AG04449 (cell line): ENCODE measurements around the gene KCNJ1.

Experiments used
- CTCF ChIA-PET: fragments of 350-600 bp; formaldehyde crosslinking; extraction: SDS; loops from one replicate; lab custom pipeline; 2021; ENCODE audit warnings: antibody characterized with exemption; lab: Yijun Ruan, JAX
- POLR2A ChIA-PET: fragments of 400-600, 350-600 bp; formaldehyde crosslinking; extraction: SDS; loops from one replicate; lab custom pipeline; 2020; ENCODE audit warnings: antibody characterized with exemption, inconsistent platforms; lab: Yijun Ruan, JAX
- DNase-seq: peaks from one replicate; pipeline ENCODE4 v3.0.0-alpha.2; 2010; ENCODE audit warnings: low read depth, low spot score
- H3K4me3 ChIP-seq: 2 replicates; pipeline ENCODE4 v1.5.1; 2011; ENCODE audit warnings: low read depth, mild to moderate bottlenecking, control low read depth, low read length
- TF ChIP-seq, protein P1 (sequence below): IDR thresholded peaks from one replicate; pipeline ENCODE4 v1.5.1; 2011; ENCODE audit warnings: mild to moderate bottlenecking, moderate library complexity, low read length, control low read depth, inconsistent platforms; ENCODE audit not compliant: insufficient read depth; ENCODE audit errors: missing control alignments

KCNJ1 gene

DNA sequence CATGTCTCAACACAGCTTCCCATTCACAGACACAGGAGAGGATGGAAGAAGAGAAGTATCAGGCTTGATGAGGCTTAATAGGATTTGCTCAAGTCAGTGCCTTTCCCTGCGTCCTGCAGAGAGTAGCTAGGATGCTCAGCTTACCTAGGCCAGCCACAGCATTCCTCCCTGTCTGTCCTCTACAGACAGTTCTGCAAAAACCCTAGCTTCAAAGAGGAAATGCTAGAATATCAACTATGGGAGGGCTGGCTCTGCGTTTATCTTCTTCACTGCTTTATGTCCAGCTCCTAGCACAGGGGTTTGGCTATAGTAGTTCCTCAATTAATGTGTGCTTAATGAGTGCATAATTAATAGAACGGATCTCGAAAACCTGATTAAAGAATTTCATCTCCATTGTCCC is 40.5 kb upstream of the KCNJ1 start:
- ChIA-PET CTCF (interaction anchor here (1.1 to 5.2 kb wide), 7 partner anchors 10 to 77 kb away, joined by 3 to 50 read pairs (median 12); no protein-coding TSS in a partner anchor), POLR2A (no interaction called here)
- DNase-seq, result no peak
- TF ChIP-seq, protein P1, sequence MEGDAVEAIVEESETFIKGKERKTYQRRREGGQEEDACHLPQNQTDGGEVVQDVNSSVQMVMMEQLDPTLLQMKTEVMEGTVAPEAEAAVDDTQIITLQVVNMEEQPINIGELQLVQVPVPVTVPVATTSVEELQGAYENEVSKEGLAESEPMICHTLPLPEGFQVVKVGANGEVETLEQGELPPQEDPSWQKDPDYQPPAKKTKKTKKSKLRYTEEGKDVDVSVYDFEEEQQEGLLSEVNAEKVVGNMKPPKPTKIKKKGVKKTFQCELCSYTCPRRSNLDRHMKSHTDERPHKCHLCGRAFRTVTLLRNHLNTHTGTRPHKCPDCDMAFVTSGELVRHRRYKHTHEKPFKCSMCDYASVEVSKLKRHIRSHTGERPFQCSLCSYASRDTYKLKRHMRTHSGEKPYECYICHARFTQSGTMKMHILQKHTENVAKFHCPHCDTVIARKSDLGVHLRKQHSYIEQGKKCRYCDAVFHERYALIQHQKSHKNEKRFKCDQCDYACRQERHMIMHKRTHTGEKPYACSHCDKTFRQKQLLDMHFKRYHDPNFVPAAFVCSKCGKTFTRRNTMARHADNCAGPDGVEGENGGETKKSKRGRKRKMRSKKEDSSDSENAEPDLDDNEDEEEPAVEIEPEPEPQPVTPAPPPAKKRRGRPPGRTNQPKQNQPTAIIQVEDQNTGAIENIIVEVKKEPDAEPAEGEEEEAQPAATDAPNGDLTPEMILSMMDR, result no peak
- H3K4me3 ChIP-seq, result no peak overlapping the region

DNA sequence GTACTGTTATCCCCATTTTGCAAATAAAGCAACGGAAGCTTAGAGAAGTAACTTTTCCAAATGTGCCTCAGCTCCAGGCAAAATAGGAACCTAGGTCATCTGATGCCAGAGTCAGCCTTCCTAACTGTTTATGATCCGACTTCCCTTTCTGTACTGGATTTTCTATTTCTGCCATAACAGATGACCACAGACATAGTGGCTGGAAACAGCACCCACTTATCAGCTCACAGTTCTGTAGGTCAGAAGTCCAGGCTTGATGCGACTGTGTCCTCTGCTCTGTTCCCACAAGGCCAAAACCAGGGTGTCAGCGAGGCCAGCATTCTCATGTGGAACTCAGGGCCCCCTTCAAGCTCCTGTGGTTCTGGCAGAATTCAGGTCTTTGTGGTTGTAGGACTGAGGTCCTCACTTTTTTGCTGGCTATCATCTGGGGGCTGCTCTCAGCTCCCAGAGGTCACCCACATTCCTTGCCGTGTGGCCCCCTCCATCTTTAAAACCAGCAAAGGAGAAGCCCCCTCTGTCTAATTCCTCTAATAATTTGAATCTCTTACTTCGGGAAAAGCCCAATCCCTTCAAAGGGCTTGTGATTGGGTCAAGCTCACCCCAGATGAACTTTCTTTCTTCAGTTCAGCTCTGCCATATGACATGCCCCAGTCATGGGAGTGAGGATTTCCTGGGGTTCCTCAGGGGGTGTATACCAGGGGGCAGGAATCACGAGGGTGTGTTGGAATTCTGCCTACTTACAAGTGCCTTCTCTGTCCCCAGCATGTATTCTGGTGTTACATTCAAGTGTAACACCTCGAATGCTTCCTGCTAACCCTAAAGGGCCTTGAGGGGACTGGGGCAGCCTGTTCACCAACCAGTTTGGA is 39.3 kb upstream of the KCNJ1 start:
- H3K4me3 ChIP-seq, result peak overlapping the region; percentile 60
- POLR2A ChIA-PET, result interaction anchor here (0.5 kb wide), 1 partner anchor 1164 kb away, joined by 3 read pairs; no protein-coding TSS in a partner anchor
- TF ChIP-seq, protein P1, result no peak
- CTCF ChIA-PET, result interaction anchor here (0.9 to 5.2 kb wide), 17 partner anchors 9 to 749 kb away, joined by 3 to 50 read pairs (median 5); partner anchors contain the start of gene KCNJ5
- no peak for DNase-seq

DNA sequence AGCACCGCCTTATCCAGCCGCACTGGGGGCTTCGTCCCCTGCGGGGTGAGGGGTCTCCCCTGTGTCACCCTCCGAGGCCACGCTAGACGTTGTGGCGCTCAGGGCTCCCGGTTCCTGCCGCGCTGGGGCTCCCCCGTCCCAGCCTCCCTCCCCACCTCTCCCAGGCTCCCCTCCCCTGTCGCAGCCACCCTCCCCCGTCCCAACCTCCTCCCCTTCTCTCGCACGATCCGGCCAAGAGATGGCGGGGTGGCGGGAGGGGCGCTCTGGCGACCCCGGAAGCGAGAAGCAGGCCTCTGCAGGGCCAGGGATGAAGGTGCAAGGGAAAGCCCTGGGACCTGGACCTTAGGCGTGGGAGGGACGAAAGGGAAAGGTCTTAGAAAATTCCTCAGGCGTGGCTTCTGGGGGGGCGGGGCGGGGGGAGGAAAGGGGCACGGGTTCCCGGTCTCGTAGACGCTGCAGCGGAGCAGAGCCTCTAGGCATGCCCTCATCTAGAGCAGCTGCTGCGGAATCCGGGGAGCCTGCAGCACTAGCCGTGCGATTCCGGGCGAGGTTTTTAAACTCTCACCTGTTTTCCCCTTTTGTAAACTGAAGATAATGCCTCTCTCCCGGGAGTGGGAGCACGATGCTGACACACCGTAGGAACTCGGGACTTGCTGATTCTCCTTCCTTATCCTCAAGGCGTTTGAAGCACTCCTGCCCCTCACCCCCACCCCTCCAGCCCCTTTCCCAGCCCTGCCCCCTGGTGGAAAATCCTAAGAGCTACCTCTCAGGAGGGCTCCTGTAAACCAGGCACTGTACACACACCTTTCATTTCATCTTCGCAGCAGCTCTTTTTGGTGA is 38.5 kb upstream of the KCNJ1 start:
- no peak for DNase-seq
- peak overlapping the region; percentile 60 for H3K4me3 ChIP-seq
- CTCF ChIA-PET, result interaction anchor here (0.9 to 5.2 kb wide), 19 partner anchors 9 to 748 kb away, joined by 3 to 50 read pairs (median 5); partner anchors contain the start of gene KCNJ5
- POLR2A ChIA-PET, result interaction anchor here (0.5 kb wide), 1 partner anchor 1165 kb away, joined by 3 read pairs; no protein-coding TSS in a partner anchor
- TF ChIP-seq, protein P1, result peak; percentile 29

DNA sequence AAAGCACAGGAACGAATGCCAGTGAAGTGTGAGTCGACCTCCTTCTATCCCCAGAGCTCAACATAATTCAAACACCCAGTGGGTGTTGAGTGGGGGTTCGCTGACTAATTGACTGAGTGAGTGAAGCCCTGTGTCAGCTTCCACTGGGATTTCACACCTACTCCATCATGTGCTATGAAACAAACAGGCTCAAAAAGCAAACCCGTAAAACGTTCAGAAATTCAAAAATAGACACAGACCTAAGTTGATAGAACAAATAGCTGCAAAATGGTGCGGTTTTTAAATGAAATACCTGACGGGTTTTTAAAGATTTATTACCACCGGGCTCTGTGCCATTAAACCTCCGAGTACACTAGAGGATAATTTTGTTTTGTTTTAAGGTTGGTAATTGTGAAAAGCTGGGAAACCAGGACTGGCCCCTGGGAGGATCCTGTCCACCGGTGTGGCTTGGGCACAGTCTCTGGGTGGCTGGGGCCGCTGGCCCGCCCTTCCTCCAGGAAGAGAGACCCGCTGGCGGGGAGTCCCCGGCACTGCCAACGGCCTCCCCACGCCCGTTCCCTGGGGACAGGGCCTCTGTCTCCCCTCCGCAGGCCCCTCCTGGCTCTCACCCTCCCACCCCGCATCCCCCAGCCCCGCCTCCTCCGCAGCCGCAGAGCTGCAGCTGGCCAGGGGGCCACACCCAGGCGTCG is 37.7 kb upstream of the KCNJ1 start:
- DNase-seq, result no peak
- ChIA-PET POLR2A (no interaction called here), CTCF (interaction anchor here (1.1 to 4.4 kb wide), 10 partner anchors 10 to 747 kb away, joined by 3 to 44 read pairs (median 6); partner anchors contain the start of gene KCNJ5)
- H3K4me3 ChIP-seq, result peak overlapping the region; percentile 60
- TF ChIP-seq, protein P1, result no peak

DNA sequence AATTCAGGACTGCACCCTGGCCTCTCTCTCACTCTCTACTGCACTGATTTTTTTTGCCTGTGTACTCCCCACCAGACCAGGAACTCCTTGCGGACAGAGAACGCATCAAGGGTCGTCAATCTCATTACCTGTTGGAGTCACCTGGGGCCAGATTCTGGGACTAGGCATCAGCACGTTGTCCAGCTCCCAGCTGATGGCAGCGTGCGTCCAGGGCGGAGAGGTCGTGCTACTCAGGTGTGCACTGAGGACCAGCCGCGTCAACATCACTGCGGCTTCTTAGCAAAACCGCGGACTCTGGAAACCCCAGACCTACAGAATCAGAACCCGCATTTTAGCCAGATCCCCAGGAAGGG is 37.2 kb upstream of the KCNJ1 start:
- TF ChIP-seq, protein P1, result no peak
- DNase-seq, result no peak
- POLR2A ChIA-PET, result no interaction called here
- H3K4me3 ChIP-seq, result no peak overlapping the region
- CTCF ChIA-PET, result interaction anchor here (1.1 to 4.4 kb wide), 6 partner anchors 9 to 732 kb away, joined by 3 to 44 read pairs (median 8); partner anchors contain the start of gene KCNJ5
